Central memory CD4-positive, alpha-beta T cell (primary cell): ENCODE results near the gene TPK1.

Experiments used
- DNase-seq: peaks from one replicate; pipeline ENCODE4 v3.0.0; 2022

The TPK1 gene

DNA sequence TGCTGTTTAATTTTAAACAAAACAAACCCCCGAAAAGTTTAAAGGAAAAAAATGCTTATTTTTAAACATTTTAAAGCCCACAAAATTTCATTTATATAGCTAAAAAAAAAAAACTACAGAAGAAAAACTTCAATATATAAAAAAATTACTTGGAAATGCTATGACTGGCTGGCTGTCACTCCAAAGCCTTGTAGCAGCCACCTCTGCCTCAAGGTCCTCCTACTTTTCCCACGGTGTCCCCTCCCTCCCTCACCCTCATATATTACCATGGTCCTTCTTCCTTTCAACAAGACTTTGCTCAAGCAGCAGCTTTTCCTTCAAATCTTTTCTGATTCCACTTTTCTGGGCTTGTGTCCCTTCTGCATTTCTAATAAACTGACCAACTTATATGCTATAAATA, 122.0 kb downstream of the TPK1 start:
- no peak for DNase-seq

DNA sequence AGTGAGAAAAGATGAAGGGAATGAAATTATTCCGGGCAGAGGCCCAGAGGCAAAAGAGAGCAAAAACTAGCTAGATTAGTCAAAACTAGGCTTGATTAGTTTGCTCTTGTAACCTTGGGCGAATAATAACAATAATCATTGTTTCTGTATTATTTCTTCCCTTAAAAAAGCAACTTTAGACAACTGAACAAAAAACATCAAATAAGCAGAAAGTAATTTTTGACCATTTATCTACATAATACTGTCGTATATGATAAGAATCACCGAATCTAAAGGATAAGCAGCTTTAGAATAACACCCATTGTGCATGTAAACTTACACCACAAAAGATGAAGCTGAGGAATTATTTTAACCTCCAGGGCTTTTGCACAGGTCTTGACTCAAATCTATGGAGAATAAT, 125.1 kb downstream of the TPK1 start:
- DNase-seq, result no peak

DNA sequence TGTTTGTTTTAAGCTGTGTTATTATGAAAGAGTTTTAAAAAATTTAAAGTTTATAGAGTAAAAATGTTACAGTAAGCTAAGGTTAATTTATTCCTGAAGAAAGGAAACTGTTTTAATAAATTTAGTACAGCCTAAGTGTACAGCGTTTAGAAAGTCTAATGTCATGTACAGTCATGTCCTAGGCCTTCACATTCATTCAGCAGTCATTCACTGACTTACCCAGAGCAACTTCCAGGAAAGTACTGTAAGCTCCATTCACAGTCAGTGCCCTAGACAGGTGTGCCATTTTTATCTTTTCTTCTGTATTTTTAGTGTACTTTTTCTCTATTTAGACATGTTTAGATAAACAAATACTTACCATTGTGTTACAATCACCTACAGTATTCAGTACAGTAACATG, 126.8 kb downstream of the TPK1 start:
- DNase-seq, result no peak

DNA sequence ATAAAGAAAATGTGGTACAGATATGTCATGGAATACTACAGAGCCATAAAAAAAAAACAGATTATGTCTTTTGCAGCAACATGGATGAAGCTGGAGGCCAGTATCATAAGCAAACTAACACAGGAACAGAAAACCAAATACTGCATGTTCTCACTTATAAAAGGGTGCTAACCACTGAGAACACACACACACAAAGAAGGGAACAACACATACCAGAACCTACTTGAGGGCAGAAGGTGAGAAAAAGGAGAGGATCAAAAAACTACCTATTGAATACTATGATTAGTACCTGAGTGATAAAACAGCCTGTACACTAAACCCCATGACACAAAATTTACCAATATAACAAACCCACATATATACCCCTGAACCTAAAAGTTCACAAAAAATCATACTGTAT, 144.6 kb downstream of the TPK1 start:
- DNase-seq, result no peak

DNA sequence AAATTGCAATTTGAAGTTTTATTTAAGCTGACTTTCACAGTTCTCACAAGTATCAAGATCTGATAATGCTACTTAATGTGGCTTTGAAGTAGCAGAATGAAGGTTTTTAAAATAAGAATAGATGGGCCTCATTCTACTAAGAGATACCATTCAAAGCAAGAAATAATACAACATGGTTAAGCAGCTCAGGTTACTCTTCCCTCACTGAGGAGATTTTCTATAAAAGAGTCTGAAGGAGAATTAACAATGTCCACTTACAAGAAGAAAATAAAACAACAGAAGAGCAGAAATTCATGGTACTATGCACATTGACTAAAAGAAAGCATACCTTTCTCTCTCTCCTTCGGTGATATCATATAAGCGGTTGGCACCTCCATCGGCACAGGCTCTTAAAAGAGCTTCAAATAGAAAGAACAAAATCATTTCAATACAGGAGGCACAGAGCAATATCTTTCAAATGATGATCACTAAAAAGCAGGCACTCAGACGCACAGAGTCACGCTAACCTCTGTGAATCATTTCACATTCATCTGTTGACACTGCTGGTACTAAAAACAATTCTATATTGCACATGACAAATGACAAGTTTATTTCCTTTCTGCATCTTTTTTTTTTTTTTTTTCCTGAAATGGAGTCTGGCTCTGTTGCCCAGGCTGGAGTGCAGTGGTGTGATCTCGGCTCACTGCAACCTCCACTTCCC, 153.1 kb downstream of the TPK1 start:
- DNase-seq, result no peak

DNA sequence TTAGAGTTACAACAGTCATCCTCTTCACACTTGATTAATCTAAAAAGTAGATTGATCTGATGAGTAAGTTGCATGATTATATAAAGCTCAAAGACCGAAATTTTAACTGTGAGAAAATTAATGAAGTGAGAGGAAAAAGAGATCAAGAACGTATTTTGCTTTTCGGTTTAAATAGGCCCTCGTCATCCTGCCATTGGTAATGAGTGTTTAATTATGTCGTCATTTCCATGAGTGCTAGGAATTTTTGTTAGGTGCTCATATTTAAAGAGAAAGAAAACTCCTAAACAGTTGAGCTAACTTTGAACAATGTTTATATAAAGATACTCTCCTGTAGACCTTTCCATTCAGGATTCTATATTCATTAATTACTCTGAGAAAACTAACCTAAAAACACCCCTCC, 159.4 kb downstream of the TPK1 start:
- no peak for DNase-seq

DNA sequence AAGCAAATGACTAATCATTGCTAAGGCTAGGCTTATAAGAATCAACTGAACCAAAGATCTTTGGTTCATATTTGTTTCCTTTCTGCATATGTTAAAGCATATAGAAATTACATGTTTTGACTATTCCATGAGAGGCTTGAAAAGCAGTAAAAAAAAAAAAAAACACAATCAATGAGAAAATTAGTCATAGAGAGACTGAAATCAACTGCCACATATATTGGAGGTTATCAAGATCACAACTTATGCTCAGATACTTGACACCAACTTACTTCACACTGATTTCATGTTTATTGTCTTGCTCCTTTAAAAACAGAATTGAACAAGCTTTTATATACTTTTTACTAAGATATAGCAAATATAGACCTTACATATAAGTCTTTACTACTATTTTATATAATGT, 161.3 kb downstream of the TPK1 start:
- DNase-seq, result no peak

DNA sequence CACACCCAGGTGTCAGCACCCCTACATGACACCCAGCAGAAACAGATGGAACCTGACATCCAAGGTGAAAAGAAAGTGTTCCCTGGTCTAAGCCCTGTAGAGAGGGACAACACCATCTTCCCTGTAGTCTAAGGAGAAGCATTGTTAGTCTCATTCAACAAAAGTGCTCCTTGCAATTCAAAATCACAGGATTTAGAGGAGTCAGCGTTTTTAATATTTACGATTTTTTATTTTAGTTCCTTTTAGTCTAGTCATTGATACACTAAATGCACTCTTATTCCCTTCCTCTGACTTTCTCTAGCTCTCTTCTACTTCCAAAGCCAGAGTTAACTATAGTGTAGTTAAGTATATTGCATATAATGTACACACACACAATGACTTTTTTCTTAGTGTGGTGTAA, 163.0 kb downstream of the TPK1 start:
- no peak for DNase-seq

DNA sequence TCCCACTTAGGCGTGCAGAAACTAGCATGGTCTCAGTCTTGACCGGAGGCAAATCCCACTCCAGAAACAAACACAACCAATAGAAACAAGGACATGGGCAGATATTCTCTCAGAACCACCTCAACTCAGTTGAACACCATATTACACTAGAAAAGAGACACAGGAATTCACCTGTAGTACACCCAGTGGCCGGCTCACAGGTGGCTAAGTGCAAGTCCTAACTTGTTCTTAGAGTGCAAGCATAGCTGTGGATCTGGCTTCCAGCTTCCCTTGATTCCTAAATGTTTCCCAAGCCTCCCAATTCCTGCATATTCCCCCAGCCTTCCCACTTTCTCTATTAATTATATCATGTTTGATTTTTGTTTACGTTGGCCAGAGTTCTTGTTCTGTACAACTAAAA, 164.4 kb downstream of the TPK1 start:
- no peak for DNase-seq

DNA sequence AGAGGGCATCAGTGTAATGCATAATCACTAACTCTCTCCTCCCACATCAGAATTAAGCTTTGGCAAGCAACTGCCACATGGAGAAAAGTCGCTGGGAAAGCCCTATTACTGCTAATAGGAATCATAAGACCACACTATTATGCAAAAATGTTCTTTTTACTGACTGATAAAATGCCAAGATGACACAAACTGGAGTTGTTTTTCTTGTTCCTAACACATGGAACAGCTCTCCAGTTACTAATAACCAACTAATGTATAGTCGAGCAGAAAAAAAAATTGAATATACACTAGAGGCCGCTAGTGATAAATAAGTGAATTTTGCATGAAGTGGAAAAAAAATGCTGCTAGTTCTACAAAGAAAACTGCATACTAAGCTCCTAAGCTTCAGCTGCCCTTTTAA, 165.6 kb downstream of the TPK1 start:
- no peak for DNase-seq

DNA sequence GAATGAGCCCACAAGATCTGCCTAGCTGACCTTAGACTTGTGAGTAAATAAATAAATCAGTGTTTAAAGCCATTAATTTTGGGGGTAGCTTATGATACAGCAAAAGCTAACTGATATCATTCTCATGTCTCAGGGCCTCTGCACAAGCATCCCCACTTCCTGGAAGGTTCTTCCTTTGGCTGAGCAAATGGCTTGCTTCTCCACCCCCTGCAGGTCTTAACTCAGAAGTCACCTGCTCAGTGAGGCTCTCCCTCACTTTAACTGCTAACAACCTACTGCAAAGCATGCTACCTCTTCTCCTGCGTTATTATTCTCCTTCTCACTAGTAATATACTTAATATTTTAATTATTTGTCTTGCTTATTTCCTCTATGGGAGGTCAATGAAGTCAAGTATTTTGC, 167.3 kb downstream of the TPK1 start:
- DNase-seq, result no peak

DNA sequence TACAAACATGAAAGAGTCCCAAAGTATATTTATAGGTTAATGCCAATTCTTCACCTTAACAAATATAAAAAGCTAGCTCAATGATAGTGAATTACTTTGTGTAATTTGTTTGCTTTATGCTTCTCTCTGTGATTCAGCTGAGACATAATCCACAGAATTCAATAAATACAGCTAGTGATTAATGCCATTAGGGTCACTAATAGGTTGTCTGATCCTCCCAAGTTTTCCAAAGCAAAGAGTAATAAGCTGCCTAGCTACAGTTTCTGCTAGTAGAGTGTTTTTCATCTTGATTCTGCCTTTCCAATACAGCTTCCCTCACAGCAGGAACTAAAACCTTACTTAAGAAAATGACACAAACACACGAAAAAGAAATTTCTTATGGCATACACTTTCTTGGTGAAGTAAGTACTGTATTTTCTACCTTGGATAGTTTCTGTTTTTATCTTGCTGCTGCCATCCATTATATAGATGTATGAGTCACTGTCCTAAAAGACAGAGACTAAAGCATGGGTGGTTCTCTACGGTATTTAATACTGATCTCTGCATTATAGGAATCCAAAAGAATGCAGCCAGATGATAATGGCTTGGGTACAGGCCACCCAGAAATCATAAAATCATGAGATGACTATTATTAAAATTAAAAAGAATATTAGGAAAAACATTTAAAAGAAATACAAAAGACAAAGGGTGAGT, 170.0 kb downstream of the TPK1 start:
- DNase-seq, result no peak

DNA sequence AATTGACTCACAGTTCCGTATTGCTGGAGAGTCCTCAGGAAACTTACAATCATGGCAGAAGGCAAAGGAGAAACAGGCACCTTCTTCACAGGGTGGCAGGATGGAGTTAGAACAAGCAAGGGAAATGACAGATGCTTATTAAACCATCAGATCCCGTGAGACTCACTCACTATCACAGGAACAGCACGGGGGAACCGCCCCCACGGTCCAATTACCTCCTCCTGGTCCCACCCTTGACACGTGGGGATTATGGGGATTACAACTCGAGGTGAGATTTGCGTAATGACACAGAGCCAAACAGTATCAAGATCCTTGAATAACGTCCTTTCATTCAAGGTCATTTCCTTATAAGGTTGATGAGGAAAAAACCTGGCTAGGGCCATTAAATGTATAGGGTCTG, 176.6 kb downstream of the TPK1 start:
- no peak for DNase-seq

DNA sequence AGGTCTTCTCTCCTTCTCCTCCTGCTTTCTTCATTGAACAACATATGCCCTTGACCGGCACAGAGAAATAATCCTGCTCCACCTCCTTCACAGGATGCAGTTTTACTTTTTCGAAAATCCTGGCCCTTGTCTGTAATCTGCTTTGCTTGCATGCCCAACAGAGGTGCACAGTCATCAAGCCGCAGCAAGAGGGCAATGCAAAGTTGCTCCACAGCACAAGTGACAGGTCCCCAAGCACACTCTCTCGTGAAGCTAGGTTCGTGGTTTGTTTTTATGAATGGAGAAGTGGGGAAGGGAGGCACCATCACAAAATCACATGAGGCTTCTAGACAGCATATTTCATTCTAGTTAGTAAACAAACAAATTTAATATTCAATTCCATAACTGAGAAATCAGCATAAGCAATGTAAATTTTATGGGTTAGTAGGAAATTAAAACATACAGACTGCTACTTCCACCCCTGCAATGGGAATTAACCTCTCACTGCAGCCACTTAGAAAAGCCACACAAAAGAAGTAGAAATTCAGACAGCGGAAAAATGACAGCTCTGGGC, 178.8 kb downstream of the TPK1 start:
- DNase-seq, result no peak

DNA sequence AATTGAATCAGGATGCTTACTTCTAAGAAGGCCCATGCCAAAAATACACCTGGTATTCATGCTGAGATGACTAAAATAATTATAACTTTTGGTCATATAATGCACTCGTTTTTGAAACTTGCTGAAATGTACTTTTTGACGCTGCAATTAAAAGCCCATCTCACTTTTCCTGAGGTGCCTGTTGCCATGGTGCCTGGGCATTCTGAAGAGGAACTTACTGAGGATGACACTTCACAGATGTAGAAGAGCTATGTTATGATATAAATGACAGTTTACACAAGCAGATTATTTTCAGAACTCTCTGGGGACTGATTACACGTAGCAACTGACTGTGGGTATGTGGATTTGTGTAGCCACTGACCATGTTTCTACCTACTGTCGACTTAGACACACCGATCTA, 182.4 kb downstream of the TPK1 start:
- DNase-seq, result no peak

DNA sequence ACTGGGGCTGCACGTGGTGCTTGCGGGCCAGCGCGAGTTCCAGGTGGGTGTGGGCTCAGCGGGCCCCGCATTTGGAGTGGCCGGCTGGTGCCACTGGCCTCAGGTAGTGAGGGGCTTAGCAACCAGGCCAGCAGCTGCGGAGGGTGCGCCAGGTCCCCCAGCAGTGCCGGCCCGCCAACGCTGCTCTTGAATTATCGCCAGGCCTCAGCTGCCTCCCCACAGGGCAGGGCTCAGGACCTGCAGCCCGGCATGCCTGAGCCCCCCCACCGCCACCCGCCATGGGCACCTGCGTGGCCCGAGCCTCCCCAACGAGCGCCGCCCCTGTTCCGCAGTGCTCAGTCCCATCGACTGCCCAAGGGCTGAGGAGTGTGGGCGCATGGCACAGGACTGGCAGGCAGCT, 185.4 kb downstream of the TPK1 start:
- no peak for DNase-seq

DNA sequence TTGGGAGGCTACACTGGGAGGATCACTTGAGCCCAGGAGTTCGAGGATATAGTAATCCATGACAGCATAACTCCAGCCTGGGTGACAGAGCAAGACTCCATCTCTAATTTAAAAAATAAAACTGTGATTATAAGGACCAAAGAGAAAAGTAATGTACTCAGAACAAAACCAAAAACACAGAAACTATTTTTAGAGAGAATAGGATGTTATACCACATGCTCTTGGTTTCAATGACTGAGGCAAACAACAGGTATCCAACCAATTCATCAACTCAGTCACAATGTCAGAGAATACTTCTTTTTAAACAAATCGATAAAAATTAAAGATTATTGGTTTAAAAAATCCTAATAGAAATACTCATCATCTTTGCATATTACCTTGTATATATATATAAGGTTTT, 186.7 kb downstream of the TPK1 start:
- no peak for DNase-seq

DNA sequence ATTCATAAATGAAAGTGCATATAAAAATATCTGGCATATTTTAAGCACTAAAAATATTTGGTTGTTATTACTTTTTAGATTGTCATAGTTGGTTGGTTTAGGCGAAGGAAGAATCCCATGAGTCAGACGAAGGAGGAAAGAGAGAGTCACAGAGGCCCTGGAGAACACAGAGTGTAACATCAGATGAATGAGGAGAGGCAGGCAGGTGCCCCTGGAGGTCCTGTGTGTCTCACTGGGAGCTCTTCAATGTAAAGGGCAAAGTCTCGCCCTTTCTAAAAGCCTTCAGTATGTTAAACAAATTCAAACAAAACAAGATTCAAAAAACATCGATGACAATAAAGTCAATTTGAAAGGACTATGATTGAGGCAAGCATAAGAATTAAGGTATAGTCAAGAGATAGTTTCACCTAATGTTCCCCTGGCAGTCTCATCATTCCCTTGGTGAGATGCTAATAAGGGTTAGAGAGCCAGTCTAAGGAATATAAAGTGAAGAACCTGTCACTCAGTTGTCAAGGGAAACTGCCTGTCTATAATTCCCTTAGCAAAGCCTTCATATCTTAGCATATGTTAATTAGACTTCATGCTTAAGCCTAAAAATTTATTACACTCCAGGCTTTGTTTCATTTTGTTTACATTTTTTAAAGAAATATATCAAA, 194.3 kb downstream of the TPK1 start:
- DNase-seq, result no peak

DNA sequence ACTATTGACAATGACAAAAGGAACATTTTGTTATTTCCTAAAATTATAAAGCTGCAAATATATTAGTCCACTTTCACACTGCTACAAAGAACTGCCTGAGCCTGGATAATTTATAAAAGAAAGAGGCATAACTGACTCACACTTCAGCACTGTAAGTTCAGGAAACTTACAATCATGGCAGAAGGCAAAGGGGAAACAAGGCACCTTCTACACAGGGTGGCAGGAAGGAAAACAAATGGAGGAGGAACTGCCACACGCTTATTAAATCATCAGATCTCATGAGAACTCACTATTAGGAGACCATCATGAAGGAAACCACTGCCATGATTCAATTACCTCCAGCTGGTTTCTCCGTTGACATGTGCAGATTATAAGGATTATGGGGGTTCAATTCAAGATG, 203.1 kb downstream of the TPK1 start:
- no peak for DNase-seq

DNA sequence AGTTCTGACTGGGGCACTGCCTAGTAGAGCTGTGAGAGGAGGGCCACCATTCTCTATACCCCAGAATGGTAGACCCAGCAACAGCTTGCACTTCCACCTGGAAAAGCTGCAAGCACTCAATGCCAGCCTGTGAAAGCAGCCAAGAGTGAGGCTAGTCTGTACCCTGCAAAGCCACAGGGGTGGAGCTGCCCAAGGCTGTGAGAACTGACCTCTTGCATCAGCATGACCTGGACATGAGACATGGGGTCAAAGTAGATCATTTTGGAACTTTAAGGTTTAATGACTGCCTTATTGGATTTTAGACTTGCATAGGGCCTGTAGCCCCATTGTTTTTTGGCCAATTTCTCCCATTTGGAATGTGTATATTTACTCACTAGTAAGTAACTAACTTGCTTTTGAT, 206.3 kb downstream of the TPK1 start:
- DNase-seq, result no peak

DNA sequence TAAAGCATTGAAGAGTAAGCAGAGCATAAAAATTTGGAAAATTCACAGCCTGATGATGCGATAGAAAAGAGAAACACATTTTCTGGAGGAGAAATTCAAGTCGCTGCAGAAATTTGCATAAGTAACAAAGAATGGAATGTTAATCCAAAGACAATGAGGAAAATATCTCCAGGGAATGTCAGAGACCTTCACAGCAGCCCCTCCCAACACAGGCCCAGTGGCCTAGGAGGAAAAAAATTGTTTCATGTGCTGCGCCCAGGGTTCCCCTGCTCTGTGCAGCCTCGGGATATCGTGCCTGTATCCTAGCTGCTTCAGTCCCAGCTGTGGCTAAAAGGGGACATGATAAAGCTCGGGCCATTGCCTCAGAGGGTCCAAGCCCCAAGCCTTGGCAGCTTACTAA, 206.8 kb downstream of the TPK1 start:
- DNase-seq, result no peak

DNA sequence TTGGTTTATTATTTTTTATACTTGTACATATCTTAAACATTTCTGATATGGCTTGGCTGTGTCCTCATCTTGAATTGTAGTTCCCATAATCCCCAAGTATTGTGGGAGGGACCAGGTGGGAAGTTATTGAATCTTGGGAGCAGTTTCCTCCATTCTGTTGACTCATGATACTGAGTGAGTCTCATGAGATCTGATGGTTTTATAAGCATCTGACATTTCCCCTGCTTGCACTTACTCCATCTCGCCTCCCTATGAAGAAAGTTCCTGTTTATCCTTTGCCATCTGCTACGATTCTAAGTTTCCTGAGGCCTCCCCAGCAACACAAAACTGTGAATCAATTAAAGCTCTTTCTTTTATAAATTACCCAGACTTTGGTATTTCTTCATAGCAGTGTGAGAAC, 207.7 kb downstream of the TPK1 start:
- DNase-seq, result no peak

DNA sequence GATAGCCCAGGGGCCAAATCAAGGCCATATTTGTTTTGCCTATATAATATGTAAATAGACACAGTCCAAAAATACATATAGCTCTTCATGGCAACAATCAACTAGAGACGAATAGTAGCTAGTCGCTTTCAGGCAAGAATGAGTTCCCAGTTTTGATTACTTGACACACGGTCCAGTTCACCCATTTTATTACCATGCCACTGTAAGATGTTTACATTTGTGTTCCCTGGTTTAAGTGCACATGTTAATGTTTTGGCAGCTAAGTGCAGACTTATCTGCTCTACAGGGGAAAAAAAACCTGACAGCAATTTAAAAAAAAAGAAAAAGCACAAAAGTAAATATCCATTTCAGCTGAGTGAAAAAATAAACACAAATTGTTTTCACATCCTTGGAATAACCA, 213.1 kb downstream of the TPK1 start:
- DNase-seq, result no peak

DNA sequence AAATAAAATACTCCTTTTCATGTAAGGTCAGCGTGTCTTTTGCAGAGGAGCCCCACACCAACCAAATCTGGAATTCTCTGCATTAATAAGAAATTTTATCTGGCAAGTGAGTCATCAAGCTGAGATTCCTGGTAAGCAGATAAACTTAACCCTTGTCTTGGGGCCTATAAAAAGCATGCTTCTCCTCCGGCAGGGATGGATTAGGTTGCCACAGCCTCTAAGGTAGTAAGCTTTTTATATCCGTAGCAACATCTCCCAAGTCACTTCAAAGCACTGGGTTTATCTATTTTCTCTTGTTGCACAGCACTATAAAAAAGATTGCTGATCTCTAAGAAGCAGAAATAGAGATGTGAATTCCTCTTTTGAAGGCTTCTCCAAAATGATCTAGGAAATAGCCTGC, 229.6 kb downstream of the TPK1 start:
- DNase-seq, result no peak
